A375 (cell line): ENCODE results near the gene SPDYE4. TPM values are rescaled to one million over a fixed set of nuclear protein-coding genes. Genes with fewer than 3 reads are reported as not detected.

Experiments used
- total RNA-seq: library from RNA; depleted of rRNA; stranded (reverse); fragments of >200 nt; shearing (Covaris generic); gene quantifications from 2 replicates; pipeline ENCODE4 v1.2.3, GENCODE V29; 2014; rRNA removed

Gene SPDYE4, protein sequence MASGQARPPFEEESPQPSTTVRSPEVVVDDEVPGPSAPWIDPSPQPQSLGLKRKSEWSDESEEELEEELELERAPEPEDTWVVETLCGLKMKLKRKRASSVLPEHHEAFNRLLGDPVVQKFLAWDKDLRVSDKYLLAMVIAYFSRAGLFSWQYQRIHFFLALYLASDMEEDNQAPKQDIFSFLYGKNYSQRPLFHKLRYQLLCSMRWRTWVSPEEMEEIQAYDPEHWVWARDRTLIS
- not detected in 2 replicates for total RNA-seq

DNA sequence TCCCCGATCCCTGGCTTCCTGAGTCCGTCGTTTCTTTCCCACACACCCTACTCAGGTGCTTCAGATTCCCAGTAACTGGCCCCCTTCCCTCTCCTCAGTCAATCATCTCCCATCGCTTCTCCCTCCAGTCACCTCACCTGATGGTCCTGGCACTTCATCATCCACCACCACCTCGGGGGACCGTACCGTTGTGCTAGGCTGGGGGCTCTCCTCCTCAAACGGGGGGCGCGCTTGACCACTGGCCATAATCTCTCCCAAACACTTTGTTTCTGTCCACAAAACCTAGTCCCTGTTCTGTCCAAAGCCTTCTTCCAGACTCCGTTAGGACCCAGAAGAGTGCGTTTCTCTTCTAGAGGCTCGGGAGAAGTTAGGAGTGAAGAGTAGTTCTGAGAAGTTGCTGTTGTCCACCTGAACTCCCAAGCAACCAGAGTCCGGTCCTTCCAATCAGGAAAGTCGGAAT lies at the start of gene SPDYE4:
Gene SPDYE4 (minus strand): TSS at position 410 of the 460 bp plus-strand sequence. CDS start 164 bp downstream, at position 246.

DNA sequence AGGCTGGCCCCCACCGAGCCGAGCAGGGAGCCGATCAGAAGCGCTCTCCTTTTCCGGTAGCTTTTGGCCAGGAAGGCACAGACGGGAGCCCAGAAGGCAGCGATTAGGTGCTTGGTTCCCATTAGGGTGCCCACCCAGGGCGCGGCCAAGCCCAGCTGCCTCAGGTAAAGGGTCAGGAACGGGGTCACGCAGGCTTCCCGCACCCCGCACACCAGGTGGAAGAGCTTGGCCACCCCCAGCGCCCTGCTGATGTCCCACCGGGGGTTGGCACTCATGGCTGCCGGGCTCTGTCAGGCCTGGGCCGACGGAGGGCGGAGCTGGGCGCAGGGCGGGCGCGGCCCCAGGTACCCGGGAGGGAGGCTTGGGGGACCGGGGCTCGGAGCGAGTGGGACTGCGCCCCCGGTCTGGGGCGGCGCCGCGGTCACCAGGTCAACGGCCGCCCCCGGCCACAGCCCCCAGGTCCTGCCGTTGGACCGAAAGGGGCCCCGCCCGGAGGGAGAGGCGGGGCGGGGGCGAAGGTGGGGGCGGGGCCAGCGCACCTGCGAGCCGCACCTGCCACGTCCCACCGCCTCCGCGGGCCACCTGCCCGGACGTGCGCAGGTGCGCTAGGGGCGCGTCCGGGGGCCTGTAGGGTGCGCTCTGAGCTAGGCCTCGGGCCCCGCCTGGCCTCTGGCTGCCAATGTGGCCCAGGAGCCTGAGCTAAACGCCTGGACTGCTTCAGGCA lies 40.7 kb upstream of the SPDYE4 start, which contains the start of gene MFSD6L:
Gene MFSD6L (minus strand): TSS at position 520 of the 724 bp plus-strand sequence. CDS start 245 bp downstream, at position 275.

Other genes with a start within 250 kb of the SPDYE4 start
- 95.0 and 96.8 TPM in 2 replicates for gene MYH10, start 127.8 kb downstream of the SPDYE4 start, total RNA-seq
- gene CCDC42, start 13.7 kb downstream of the SPDYE4 start, total RNA-seq: not detected in 2 replicates
- not detected in 2 replicates for gene MFSD6L, start 40.8 kb upstream of the SPDYE4 start, total RNA-seq
- 0.04 TPM in 1 of 2 replicates, not detected in the other for gene PIK3R6, start 109.1 kb upstream of the SPDYE4 start, total RNA-seq
- not detected in 2 replicates for gene PIK3R5, start 207.2 kb upstream of the SPDYE4 start, total RNA-seq